ENCODE measurements around the gene SPRR2F. TPM values are rescaled to one million over a fixed set of nuclear protein-coding genes. Genes with fewer than 3 reads are reported as not detected.

The SPRR2F gene
- total RNA-seq, 3 donors from 2014 or later (not counting 1 experiment from before 2014, with no cell fraction given) = not detected

DNA sequence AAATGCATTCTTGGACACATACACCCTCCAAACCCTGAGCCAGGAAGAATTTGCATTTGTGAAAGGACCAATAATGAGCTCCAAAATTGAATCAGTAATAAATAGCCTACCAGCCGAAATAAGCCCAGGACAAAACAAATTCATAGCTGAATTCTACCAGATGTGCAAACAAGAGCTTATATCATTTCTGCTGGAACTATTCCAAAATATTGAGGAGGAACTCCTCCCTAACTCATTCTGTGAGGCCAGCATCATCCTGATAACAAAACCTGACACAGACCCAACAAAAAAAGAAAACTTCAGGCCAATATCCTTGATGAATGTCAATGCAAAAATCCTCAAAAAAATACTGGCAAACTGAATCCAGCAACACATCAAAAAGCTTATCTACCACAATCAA is 25.7 kb downstream of the SPRR2F start:
- Histone ChIP-seq H3K4me1 (ENCODE audit: control insufficient read depth, insufficient read depth, low read length) (no peaks in the 10 kb centered on the region), H3K27ac (ENCODE audit: low read length) (no peak overlapping the region)
- TF ChIP-seq, protein P1, sequence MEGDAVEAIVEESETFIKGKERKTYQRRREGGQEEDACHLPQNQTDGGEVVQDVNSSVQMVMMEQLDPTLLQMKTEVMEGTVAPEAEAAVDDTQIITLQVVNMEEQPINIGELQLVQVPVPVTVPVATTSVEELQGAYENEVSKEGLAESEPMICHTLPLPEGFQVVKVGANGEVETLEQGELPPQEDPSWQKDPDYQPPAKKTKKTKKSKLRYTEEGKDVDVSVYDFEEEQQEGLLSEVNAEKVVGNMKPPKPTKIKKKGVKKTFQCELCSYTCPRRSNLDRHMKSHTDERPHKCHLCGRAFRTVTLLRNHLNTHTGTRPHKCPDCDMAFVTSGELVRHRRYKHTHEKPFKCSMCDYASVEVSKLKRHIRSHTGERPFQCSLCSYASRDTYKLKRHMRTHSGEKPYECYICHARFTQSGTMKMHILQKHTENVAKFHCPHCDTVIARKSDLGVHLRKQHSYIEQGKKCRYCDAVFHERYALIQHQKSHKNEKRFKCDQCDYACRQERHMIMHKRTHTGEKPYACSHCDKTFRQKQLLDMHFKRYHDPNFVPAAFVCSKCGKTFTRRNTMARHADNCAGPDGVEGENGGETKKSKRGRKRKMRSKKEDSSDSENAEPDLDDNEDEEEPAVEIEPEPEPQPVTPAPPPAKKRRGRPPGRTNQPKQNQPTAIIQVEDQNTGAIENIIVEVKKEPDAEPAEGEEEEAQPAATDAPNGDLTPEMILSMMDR (IDR thresholded peaks at IDR 0.05) = no peak

DNA sequence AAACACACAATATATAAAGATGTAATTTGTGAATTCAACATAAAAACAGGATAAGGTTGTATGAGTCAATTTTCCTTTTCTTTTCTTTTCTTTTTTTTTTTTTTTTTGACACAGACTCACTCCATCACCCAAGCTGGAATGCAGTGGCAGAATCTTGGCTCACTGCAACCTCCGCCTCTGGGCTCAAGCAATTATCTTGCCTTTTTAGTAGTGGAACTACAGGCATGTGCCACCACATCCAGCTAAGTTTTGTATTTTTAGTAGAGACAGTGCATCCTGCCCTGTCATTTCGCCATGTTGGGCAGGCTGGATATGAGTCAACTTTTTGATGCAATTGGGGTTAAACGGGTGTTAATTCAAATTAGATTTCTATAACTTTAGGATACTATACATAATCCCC is 31.6 kb downstream of the SPRR2F start:
- no peak overlapping the region for H3K27ac ChIP-seq (ENCODE audit: low read length)
- WGBS (ENCODE audit: insufficient coverage) = 94% methylated on average over 2 of the region's 3 CpGs
- Mint-ChIP-seq H3K27me3 (ENCODE audit: low read depth in 2 of 2) (peaks cover 6 to 25% of the 10 kb centered on the region in 2 donors), H3K36me3 (no peaks in the 10 kb centered on the region), H3K4me1 (no peaks in the 10 kb centered on the region), H3K9me3 (no peaks in the 10 kb centered on the region), H3K4me3 (no peak overlapping the region), H3K27ac (no peak overlapping the region)
- H3K9me3 ChIP-seq (ENCODE audit: control insufficient read depth, insufficient read depth, low read length) = no peaks in the 10 kb centered on the region
- TF ChIP-seq, protein P1 (IDR thresholded peaks at IDR 0.05) = no peak
- no peaks in the 10 kb centered on the region for H3K27me3 ChIP-seq (ENCODE audit: control insufficient read depth, insufficient read depth, low read length)
- no peak overlapping the region for H3K4me3 ChIP-seq (ENCODE audit: low read length)
- ATAC-seq = no peak
- no peaks in the 10 kb centered on the region for H3K4me1 ChIP-seq (ENCODE audit: control insufficient read depth, insufficient read depth, low read length)
- intact Hi-C loops (cut with micrococcal nuclease) = no loop called here
- no peaks in the 10 kb centered on the region for H3K36me3 ChIP-seq (ENCODE audit: control insufficient read depth, insufficient read depth, low read length)
- DNase-seq = no peak

More for the DNA sequence above, 25.7 kb downstream of the SPRR2F start:
- no peaks in the 10 kb centered on the region for H3K36me3 Mint-ChIP-seq
- intact Hi-C loops (cut with micrococcal nuclease) = no loop called here
- peaks cover 9 to 39% of the 10 kb centered on the region in 2 donors for H3K27me3 Mint-ChIP-seq (ENCODE audit: low read depth in 2 of 2)
- H3K27me3 ChIP-seq (ENCODE audit: control insufficient read depth, insufficient read depth, low read length) = no peaks in the 10 kb centered on the region
- H3K4me3 Mint-ChIP-seq = no peak overlapping the region
- 74% methylated on average over 1 of the region's 1 CpG for WGBS (ENCODE audit: insufficient coverage)
- H3K4me1 Mint-ChIP-seq = no peaks in the 10 kb centered on the region
- ATAC-seq = no peak
- no peak for DNase-seq
- H3K27ac Mint-ChIP-seq = no peak overlapping the region
- no peaks in the 10 kb centered on the region for H3K9me3 Mint-ChIP-seq
- H3K4me3 ChIP-seq (ENCODE audit: low read length) = no peak overlapping the region
- no peaks in the 10 kb centered on the region for H3K36me3 ChIP-seq (ENCODE audit: control insufficient read depth, insufficient read depth, low read length)
- H3K9me3 ChIP-seq (ENCODE audit: control insufficient read depth, insufficient read depth, low read length) = no peaks in the 10 kb centered on the region

DNA sequence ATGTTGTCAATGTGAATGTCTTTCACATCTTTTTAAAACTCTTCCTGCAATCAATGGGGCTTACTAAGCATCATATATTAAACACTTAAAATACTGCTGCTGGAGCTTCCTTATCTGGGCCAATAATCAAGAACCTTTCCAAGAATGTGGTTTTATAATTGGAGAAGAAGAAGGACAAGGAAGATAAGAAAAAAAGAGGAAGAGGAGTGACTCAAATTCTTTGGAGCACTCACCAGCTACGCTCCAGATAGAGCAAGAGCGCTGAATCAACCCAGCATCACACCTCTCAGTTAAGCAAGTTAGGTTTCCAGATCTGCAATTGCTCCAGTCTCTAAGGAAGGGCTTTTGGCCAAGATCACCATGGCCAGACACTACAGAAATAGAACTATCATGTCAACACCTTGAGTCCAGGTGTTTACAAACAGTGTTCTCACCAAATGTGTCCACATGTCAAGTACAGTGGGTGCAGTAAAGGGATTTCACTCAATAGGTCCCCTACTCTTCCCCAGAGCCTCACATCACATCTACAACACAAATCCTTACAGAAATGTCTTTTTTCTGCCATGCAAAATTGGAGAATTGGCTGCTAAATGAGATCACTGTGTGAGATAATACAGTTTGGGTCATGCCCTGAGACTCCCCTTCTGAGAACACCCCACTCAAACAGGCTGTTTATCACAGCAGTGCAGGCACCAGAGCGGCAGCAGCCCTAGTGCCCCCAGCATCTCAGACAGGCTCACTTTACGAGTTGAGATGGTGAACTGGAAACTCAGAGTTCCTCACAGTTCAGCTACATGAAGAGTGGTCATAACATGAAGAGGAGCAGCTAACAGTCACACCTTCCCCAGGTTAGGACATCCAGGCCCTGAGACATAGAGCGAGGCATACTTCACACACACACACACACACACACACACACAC is 40.2 kb downstream of the SPRR2F start:
- Histone ChIP-seq H3K27ac (ENCODE audit: low read length) (no peak overlapping the region), H3K9me3 (ENCODE audit: control insufficient read depth, insufficient read depth, low read length) (no peaks in the 10 kb centered on the region), H3K36me3 (ENCODE audit: control insufficient read depth, insufficient read depth, low read length) (no peaks in the 10 kb centered on the region), H3K27me3 (ENCODE audit: control insufficient read depth, insufficient read depth, low read length) (peaks cover 2% of the 10 kb centered on the region), H3K4me3 (ENCODE audit: low read length) (no peak overlapping the region), H3K4me1 (ENCODE audit: control insufficient read depth, insufficient read depth, low read length) (no peaks in the 10 kb centered on the region)
- H3K4me1 Mint-ChIP-seq = no peaks in the 10 kb centered on the region
- DNase-seq (no peak), ATAC-seq (no peak)
- no peaks in the 10 kb centered on the region for H3K9me3 Mint-ChIP-seq
- no peak overlapping the region for H3K27ac Mint-ChIP-seq
- H3K36me3 Mint-ChIP-seq = no peaks in the 10 kb centered on the region
- no peak overlapping the region for H3K4me3 Mint-ChIP-seq
- TF ChIP-seq, protein P1 (IDR thresholded peaks at IDR 0.05) = no peak
- H3K27me3 Mint-ChIP-seq (ENCODE audit: low read depth in 2 of 2) = peaks cover 6 to 8% of the 10 kb centered on the region in 2 donors
- intact Hi-C loops (cut with micrococcal nuclease) = no loop called here
- 68% methylated on average over 5 of the region's 5 CpGs for WGBS (ENCODE audit: insufficient coverage)

All from natural killer cell (primary cell).